Measurements from ENCODE around the gene TRIM54.

DNA sequence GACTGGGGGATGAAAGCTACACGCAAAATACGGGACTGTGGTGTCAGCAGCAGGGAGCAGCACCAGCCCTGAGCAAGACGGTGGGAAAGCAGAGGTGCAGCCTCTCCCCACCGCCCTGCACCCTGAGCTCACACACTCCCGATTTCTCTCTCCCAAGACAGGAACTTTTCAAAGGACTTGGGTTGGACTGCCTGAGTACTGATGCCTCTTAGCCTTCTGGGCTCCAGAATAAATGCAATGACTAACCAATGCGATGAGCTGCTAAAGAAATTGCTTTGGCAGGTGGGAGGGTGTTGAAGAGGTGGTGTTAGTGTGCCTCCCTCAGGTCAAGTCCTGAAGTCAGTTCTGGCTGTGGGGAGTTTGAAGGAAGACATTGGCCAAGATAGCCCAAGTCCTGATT is 9.6 kb downstream of the TRIM54 start:
- TF ChIP-seq, protein P1, sequence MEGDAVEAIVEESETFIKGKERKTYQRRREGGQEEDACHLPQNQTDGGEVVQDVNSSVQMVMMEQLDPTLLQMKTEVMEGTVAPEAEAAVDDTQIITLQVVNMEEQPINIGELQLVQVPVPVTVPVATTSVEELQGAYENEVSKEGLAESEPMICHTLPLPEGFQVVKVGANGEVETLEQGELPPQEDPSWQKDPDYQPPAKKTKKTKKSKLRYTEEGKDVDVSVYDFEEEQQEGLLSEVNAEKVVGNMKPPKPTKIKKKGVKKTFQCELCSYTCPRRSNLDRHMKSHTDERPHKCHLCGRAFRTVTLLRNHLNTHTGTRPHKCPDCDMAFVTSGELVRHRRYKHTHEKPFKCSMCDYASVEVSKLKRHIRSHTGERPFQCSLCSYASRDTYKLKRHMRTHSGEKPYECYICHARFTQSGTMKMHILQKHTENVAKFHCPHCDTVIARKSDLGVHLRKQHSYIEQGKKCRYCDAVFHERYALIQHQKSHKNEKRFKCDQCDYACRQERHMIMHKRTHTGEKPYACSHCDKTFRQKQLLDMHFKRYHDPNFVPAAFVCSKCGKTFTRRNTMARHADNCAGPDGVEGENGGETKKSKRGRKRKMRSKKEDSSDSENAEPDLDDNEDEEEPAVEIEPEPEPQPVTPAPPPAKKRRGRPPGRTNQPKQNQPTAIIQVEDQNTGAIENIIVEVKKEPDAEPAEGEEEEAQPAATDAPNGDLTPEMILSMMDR (IDR thresholded peaks at IDR 0.05; ENCODE audit: insufficient read depth, low read depth, low read length), result no peak
- TF ChIP-seq EZH2 (IDR thresholded peaks at IDR 0.05; ENCODE audit: insufficient read depth, low read length), result no peak

Measured in astrocyte (in vitro differentiated cells and primary cell).